Left lung (tissue), 10 donors: ENCODE measurements around the gene ZNF74. TPM values are rescaled to one million over a fixed set of nuclear protein-coding genes. Genes with fewer than 3 reads are reported as not detected.

Experiments
- ATAC-seq: fragments of 200-7000 bp; cut with Tn5 transposase; one replicate; pipeline ENCODE4 v1.9.1; 2020; ENCODE audit warnings: moderate library complexity
- DNase-seq, 4 donors: peaks; one replicate each; pipeline ENCODE4 v3.0.0-alpha.2; 2013 to 2020
- H3K27ac ChIP-seq, 2 donors: fragments of 200-600 bp; sonication (generic) in 1 of 2; one replicate each; pipeline versions ENCODE4 v1.5.0 to v1.8.0; 2020 to 2021
- H3K27me3 ChIP-seq, 2 donors: fragments of 200-600 bp; sonication (generic) in 1 of 2; one replicate each; pipeline versions ENCODE4 v1.5.0 to v1.8.0; 2020 to 2021
- H3K36me3 ChIP-seq, 2 donors: fragments of 200-600 bp; sonication (generic) in 1 of 2; one replicate each; pipeline versions ENCODE4 v1.5.0 to v1.8.0; 2020 to 2021
- H3K4me1 ChIP-seq, 2 donors: fragments of 200-600 bp; one replicate each; pipeline ENCODE4 v1.8.0; 2021
- H3K4me3 ChIP-seq, 2 donors: fragments of 200-600 bp; sonication (generic) in 1 of 2; one replicate each; pipeline versions ENCODE4 v1.5.0 to v1.8.0; 2020 to 2021; ENCODE audit warnings: mild to moderate bottlenecking in 1 of 2
- H3K9me3 ChIP-seq, 2 donors: fragments of 200-600 bp; sonication (generic) in 1 of 2; one replicate each; pipeline versions ENCODE4 v1.5.0 to v1.8.0; 2020 to 2021
- CTCF ChIP-seq, 2 donors: fragments of 200-600 bp; sonication (generic) in 1 of 2; IDR thresholded peaks; one replicate each; pipeline versions ENCODE4 v1.5.0 to v1.8.0; 2021; ENCODE audit warnings: antibody characterized with exemption in 2 of 2
- intact Hi-C, 2 donors: fragments of 100-400 bp; cut with DNase I; formaldehyde crosslinking; loops; one replicate each; pipeline versions ENCODE4 v1.11.2 to v1.14.2; 2022
- polyA plus RNA-seq, 6 donors: library from polyadenylated mRNA; unstranded; fragments of 120-200 nt; gene quantifications; one replicate each; pipeline ENCODE4 v1.2.1, GENCODE V29; 2013; ENCODE audit not compliant: insufficient read length in 6 of 6
- total RNA-seq, 2 donors: library from RNA; stranded (reverse); fragmentation: NEBNext Ultra II Directional; extraction: Animal tissue kit (Norgen Biotek cat#: 25700); gene quantifications; one replicate each; pipeline ENCODE4 v1.2.1, GENCODE V29; 2021
- donor health status: DM: no; HTN: yes; CAD: no.
- donor health status: DM: no; HTN: no; CAD: no.

The ZNF74 gene
- total and polyA plus RNA-seq, 8 donors: 11.0 to 22.6 (median 19.9) TPM

GRCh38 chr22:20442485-20443284 is 48.7 kb downstream of the ZNF74 start:
- ATAC-seq: no peak
- no peak overlapping the region for H3K27ac ChIP-seq
- no peak for TF ChIP-seq CTCF (IDR thresholded peaks at IDR 0.05)

GRCh38 chr22:20444325-20444724 is 50.4 kb downstream of the ZNF74 start:
- H3K36me3 ChIP-seq: peaks cover 0 to 49% of the 10 kb centered on the region in 2 donors
- H3K4me1 ChIP-seq: no peaks in the 10 kb centered on the region
- no peaks in the 10 kb centered on the region for H3K27me3 ChIP-seq
- DNase-seq (no peak), ATAC-seq (no peak)
- intact Hi-C loops: no loop called here
- H3K4me3 ChIP-seq: no peak overlapping the region
- no peaks in the 10 kb centered on the region for H3K9me3 ChIP-seq
- no peak for TF ChIP-seq CTCF (IDR thresholded peaks at IDR 0.05)
- H3K27ac ChIP-seq: no peak overlapping the region

More at GRCh38 chr22:20442485-20443284, 48.7 kb downstream of the ZNF74 start:
- no peak for DNase-seq
- no peak overlapping the region for H3K4me3 ChIP-seq
- intact Hi-C loops: no loop called here
- peaks cover 0 to 11% of the 10 kb centered on the region in 2 donors for H3K4me1 ChIP-seq
- H3K9me3 ChIP-seq: no peaks in the 10 kb centered on the region
- H3K36me3 ChIP-seq: peaks cover 0 to 49% of the 10 kb centered on the region in 2 donors
- H3K27me3 ChIP-seq: peaks cover 5 to 16% of the 10 kb centered on the region in 2 donors

GRCh38 chr22:20446383-20446970 is 52.5 kb downstream of the ZNF74 start:
- no peak for TF ChIP-seq CTCF (IDR thresholded peaks at IDR 0.05)
- H3K27me3 ChIP-seq: no peaks in the 10 kb centered on the region
- intact Hi-C loops: no loop called here
- H3K4me3 ChIP-seq: no peak overlapping the region
- no peaks in the 10 kb centered on the region for H3K9me3 ChIP-seq
- DNase-seq: no peak
- H3K36me3 ChIP-seq: peaks cover 0 to 57% of the 10 kb centered on the region in 2 donors
- ATAC-seq: no peak
- H3K4me1 ChIP-seq: no peaks in the 10 kb centered on the region
- H3K27ac ChIP-seq: no peak overlapping the region

- intact Hi-C loops: no loop called here
- no peak for ATAC-seq
- DNase-seq: no peak
- H3K4me1 ChIP-seq: no peaks in the 10 kb centered on the region
- H3K27ac ChIP-seq: no peak overlapping the region
- H3K36me3 ChIP-seq: peaks cover 0 to 44% of the 10 kb centered on the region in 2 donors
- no peaks in the 10 kb centered on the region for H3K9me3 ChIP-seq
- H3K27me3 ChIP-seq: no peaks in the 10 kb centered on the region
- no peak overlapping the region for H3K4me3 ChIP-seq
- TF ChIP-seq CTCF (IDR thresholded peaks at IDR 0.05): no peak
These were observed 54.7 kb downstream of the ZNF74 start for GRCh38 chr22:20448630-20449029.

GRCh38 chr22:20449819-20450550 is 56.0 kb downstream of the ZNF74 start:
- Histone ChIP-seq H3K9me3 (no peaks in the 10 kb centered on the region), H3K4me1 (peaks cover 0 to 11% of the 10 kb centered on the region in 2 donors), H3K27me3 (no peaks in the 10 kb centered on the region), H3K27ac (no peak overlapping the region), H3K36me3 (peaks cover 0 to 31% of the 10 kb centered on the region in 2 donors), H3K4me3 (no peak overlapping the region)
- intact Hi-C loops: no loop called here
- DNase-seq: no peak
- no peak for ATAC-seq
- no peak for TF ChIP-seq CTCF (IDR thresholded peaks at IDR 0.05)
